ENCODE results near the gene IL11.

DNA sequence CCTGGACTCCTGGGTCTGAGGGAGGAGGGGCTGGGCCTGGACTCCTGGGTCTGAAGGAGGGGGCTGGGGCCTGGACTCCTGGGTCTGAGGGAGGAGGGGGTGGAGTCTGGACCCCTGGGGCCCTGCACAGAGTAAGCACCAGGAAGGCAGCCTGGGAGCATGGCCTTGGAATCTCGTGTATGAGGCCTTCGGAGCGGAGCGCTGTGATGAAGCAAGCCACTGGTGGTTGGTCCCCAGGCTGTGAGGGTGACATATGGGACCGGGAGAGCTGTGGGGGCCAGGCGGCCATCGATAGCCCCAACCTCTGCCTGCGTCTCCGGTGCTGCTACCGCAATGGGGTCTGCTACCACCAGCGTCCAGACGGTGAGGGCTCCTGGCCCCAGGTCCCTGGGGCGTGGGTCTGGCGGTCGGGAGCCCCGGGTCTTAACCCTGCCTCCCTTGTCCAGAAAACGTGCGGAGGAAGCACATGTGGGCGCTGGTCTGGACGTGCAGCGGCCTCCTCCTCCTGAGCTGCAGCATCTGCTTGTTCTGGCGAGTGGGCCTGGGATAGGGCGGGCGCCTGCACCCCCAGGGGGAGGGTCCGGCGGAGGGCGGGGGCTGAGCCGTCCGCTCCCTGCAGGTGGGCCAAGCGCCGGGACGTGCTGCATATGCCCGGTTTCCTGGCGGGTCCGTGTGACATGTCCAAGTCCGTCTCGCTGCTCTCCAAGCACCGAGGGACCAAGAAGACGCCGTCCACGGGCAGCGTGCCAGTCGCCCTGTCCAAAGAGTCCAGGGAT lies 7.3 kb upstream of the IL11 start:
- TF ChIP-seq, protein P1, sequence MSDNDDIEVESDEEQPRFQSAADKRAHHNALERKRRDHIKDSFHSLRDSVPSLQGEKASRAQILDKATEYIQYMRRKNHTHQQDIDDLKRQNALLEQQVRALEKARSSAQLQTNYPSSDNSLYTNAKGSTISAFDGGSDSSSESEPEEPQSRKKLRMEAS (CRISPR knock-in tag; IDR thresholded peaks at IDR 0.05) = peak; percentile 56; the same call in 1 of the 2 replicates
- TF ChIP-seq, protein P2, sequence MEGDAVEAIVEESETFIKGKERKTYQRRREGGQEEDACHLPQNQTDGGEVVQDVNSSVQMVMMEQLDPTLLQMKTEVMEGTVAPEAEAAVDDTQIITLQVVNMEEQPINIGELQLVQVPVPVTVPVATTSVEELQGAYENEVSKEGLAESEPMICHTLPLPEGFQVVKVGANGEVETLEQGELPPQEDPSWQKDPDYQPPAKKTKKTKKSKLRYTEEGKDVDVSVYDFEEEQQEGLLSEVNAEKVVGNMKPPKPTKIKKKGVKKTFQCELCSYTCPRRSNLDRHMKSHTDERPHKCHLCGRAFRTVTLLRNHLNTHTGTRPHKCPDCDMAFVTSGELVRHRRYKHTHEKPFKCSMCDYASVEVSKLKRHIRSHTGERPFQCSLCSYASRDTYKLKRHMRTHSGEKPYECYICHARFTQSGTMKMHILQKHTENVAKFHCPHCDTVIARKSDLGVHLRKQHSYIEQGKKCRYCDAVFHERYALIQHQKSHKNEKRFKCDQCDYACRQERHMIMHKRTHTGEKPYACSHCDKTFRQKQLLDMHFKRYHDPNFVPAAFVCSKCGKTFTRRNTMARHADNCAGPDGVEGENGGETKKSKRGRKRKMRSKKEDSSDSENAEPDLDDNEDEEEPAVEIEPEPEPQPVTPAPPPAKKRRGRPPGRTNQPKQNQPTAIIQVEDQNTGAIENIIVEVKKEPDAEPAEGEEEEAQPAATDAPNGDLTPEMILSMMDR (IDR thresholded peaks at IDR 0.05) = no peak
- TF ChIP-seq ZNF219 (CRISPR knock-in tag; IDR thresholded peaks at IDR 0.05; ENCODE audit: borderline replicate concordance) (no peak), ETV6 (CRISPR knock-in tag; IDR thresholded peaks at IDR 0.05) (0 out of 2 replicates have a peak, but pooled peaks have one; percentile 13)

Data from WTC11 (cell line).